BLaER1 (cell line): ENCODE measurements around the gene TERT.
"Not testable (repeated sequence)": the region's sequence is repeated elsewhere in the genome, so short reads cannot be mapped to it uniquely, and the experiment has no call there.

Source experiments
- H3K27ac ChIP-seq: shearing (Covaris generic); formaldehyde crosslinking; 2 replicates; pipeline ENCODE4 v1.8.1; 2022
- H3K27me3 ChIP-seq: shearing (Covaris generic); formaldehyde crosslinking; 2 replicates; pipeline ENCODE4 v1.8.1; 2022
- H3K36me3 ChIP-seq: shearing (Covaris generic); formaldehyde crosslinking; 2 replicates; pipeline ENCODE4 v1.8.1; 2022
- H3K4me1 ChIP-seq: shearing (Covaris generic); formaldehyde crosslinking; 2 replicates; pipeline ENCODE4 v1.8.1; 2022
- H3K4me2 ChIP-seq: shearing (Covaris generic); formaldehyde crosslinking; 2 replicates; pipeline ENCODE4 v1.8.1; 2022
- H3K4me3 ChIP-seq: shearing (Covaris generic); formaldehyde crosslinking; 2 replicates; pipeline ENCODE4 v1.8.1; 2022
- H3K9ac ChIP-seq: shearing (Covaris generic); formaldehyde crosslinking; 2 replicates; pipeline ENCODE4 v1.8.1; 2022
- H3K9me3 ChIP-seq: shearing (Covaris generic); formaldehyde crosslinking; 2 replicates; pipeline ENCODE4 v1.8.1; 2022
- H4K20me1 ChIP-seq: shearing (Covaris generic); formaldehyde crosslinking; 2 replicates; pipeline ENCODE4 v1.8.1; 2022
- Cebpa-rat ChIP-seq: shearing (Covaris generic); IDR thresholded peaks from 2 replicates; pipeline ENCODE4 v1.8.1; 2022

The TERT gene

DNA sequence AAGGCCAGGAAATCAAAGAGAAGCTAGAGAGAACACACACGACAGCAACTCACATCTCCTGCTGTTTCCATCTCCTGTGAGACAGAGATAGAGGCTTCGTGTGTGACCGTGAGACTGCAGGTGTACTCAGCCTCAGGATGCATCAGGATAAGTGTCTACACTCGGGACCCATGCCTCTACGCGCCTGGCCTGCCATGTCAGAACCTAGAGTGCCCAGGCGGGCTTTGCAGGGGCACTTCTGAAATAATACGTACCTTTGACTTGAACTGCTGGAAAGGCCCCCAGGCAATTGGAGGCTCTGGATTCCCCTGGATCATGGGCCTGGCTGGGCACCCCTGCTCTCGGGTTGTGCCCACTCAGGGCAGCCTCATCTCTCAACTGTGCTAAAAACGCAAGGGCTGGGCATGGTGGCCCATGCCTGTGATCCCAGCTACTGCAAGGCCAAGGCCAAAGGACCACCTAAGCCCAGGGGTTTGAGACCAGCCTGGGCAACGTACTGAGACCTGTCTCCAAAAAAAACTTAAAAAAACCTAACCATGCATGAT, 37.1 kb upstream of the TERT start:
- no peak for TF ChIP-seq Cebpa-rat
- Histone ChIP-seq H3K27ac (no peak overlapping the region), H3K36me3 (peaks cover 94% of the 10 kb centered on the region), H3K9me3 (no peaks in the 10 kb centered on the region), H4K20me1 (peaks cover 97% of the 10 kb centered on the region), H3K9ac (no peak overlapping the region), H3K4me2 (peak overlapping the region; percentile 65), H3K27me3 (no peaks in the 10 kb centered on the region), H3K4me3 (no peak overlapping the region), H3K4me1 (peaks cover 45% of the 10 kb centered on the region)

DNA sequence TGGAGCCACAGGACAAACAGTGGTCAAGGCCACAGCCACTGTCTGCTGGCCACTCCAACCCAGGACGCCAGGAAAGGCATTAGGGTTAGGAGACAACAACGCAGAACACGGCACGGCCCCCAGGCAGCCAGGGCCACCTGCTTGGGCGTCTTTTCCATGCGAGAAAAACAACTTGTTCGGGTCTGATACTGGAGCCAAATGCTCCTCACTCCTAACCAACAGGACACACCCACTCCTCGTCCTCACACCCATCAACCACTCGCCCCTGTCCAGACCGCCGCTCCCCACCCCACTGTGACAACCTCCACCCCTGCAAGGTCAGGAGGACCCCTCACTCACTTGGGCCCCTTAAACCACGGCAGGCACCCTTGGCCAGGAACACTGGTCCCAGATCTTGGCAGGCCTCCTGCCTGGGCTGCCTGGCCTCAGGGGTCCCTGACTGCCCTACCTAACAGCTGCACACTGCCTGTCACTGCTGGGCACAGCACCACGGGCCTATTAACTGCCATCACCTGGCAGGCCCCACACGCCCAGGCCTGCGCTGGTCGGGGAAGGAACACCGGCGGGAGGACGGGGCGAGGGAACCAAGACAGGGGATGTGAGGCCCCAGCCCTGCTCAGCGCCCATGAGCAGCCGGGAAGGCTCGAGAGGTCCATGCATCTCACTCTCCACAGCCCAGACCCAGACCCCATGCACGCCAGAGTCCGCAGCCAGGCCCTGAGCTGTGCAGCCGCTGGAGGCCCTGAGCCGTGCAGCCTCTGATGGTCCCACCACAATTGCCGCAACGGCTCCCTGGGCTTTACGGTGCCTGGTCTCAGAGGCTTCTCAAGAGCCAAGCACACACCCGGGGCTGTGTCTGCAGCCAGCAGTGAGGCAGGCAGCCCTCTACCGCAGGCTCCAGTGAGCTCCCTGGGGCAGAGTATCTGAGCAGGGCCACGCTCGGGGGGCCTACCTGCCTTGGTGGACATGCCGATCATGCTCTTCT, 36.3 kb upstream of the TERT start:
- Histone ChIP-seq H3K36me3 (peaks cover 94% of the 10 kb centered on the region), H3K4me3 (no peak overlapping the region), H3K9ac (no peak overlapping the region), H3K27me3 (no peaks in the 10 kb centered on the region), H3K27ac (no peak overlapping the region), H3K4me2 (peak overlapping the region; percentile 65), H4K20me1 (peaks cover 97% of the 10 kb centered on the region), H3K9me3 (no peaks in the 10 kb centered on the region), H3K4me1 (peaks cover 37% of the 10 kb centered on the region)
- TF ChIP-seq Cebpa-rat, result no peak

DNA sequence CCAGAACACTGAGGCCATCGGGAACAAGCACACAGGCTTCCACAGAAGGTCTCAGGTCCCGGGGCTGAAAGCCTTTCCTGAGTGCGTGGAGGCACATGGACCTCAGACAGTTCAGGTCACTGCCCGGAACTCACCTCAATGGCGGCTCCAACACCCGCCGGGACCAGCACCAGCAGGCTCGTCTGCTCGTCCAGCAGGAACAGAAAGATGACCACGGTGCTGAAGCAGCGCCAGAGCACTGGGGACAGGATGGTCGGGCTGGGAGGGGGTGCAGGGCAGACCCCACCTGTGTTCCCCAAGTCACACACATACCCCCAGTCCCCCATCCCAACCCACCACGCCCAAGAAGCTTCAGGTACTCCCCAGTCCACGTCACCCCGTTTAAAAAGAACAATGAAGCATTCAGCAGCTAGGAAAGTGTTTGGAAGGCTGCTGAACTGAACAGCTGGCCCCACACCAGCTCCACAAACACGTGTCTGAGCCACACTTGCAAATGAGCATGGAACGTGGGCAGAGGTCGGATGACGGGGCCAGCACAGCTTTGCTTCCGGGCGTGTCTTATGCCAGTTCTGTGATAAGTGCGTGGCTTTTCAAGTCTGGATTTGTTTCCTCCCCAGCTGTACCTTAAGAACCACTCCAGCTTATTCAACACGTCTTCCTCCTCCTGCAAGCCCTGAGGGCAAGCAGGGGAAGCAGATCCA, 35.4 kb upstream of the TERT start:
- Histone ChIP-seq H3K9me3 (no peaks in the 10 kb centered on the region), H3K4me3 (no peak overlapping the region), H4K20me1 (peaks cover 97% of the 10 kb centered on the region), H3K36me3 (peaks cover 95% of the 10 kb centered on the region), H3K27ac (no peak overlapping the region), H3K9ac (no peak overlapping the region), H3K27me3 (no peaks in the 10 kb centered on the region), H3K4me1 (peaks cover 31% of the 10 kb centered on the region), H3K4me2 (no peak overlapping the region)
- no peak for TF ChIP-seq Cebpa-rat

DNA sequence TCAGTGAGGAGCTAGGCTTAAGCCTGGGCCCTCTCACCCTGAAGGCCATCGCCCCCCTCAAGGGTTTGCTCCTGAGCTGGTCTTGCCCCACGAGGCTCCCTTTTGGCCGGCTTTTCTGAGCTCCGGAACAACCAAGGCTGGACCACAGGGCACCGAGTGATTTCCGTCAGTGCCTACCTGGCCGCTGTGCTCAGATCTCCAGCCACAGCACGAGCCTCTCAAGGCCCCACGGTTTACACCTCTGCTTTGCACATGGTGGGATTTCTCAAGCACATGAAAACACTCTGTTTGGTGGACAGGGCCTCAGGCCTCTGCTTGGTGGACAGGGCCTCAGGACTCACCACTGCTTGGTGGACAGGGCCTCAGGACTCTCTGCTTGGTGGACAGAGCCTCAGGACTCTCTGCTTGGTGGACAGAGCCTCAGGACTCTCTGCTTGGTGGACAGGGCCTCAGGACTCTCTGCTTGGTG, 34.3 kb upstream of the TERT start:
- Histone ChIP-seq H4K20me1 (peaks cover 92% of the 10 kb centered on the region), H3K27me3 (no peaks in the 10 kb centered on the region), H3K9ac (no peak overlapping the region), H3K36me3 (peaks cover 95% of the 10 kb centered on the region), H3K4me2 (no peak overlapping the region), H3K4me1 (peaks cover 37% of the 10 kb centered on the region), H3K4me3 (no peak overlapping the region), H3K9me3 (no peaks in the 10 kb centered on the region), H3K27ac (0 out of 2 replicates have a peak overlapping the region, but pooled peaks have one; percentile 6)
- TF ChIP-seq Cebpa-rat, result no peak

DNA sequence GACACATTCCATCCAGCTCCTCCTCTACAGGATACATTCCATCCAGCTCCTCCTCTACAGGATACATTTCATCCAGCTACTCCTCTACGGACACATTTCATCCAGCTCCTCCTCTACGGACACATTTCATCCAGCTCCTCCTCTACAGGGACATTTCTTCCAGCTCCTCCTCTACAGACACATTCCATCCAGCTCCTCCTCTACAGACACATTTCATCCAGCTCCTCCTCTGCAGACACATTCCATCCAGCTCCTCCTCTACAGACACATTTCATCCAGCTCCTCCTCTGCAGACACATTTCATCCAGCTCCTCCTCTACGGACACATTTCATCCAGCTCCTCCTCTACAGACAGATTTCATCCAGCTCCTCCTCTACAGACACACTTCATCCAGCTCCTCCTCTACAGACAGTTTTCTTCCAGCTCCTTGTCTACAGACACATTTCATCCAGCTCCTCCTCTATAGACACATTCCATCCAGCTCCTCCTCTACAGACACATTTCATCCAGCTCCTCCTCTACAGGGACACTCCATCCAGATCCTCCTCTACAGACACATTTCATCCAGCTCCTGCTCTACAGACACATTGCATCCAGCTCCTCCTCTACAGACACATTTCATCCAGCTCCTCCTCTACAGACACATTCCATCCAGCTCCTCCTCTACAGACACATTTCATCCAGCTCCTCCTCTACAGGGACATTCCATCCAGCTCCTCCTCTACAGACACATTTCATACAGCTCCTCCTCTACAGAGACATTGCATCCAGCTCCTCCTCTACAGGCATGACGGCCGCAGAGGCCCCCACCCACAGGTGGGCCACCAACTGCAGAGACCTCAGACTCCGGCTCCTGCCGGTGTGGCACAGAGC, 33.6 kb upstream of the TERT start:
- Histone ChIP-seq H3K36me3 (peaks cover 95% of the 10 kb centered on the region), H4K20me1 (peaks cover 86% of the 10 kb centered on the region)
- H3K4me2 ChIP-seq, result not testable (repeated sequence)

DNA sequence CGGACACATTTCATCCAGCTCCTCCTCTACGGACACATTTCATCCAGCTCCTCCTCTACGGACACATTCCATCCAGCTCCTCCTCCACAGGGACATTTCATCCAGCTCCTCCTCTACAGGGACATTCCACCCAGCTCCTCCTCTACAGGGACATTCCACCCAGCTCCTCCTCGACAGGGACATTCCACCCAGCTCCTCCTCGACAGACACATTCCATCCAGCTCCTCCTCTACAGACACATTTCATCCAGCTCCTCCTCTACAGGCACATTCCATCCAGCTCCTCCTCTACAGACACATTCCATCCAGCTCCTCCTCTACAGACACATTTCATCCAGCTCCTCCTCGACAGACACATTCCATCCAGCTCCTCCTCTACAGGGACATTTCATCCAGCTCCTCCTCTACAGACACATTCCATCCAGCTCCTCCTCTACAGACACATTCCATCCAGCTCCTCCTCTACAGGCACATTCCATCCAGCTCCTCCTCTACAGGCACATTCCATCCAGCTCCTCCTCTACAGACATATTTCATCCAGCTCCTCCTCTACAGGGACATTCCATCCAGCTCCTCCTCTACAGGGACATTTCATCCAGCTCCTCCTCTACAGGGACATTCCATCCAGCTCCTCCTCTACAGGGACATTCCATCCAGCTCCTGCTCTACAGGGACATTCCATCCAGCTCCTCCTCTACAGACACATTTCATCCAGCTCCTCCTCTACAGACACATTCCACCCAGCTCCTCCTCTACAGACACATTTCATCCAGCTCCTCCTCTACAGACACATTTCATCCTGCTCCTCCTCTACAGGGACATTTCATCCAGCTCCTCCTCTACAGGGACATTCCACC, 32.3 kb upstream of the TERT start:
- Histone ChIP-seq H3K36me3 (peaks cover 94% of the 10 kb centered on the region), H3K4me1 (peaks cover 50% of the 10 kb centered on the region), H4K20me1 (peaks cover 78% of the 10 kb centered on the region)
- H3K4me3 ChIP-seq, H3K4me2 ChIP-seq, H3K9ac ChIP-seq, H3K27ac ChIP-seq, H3K27me3 ChIP-seq, H3K9me3 ChIP-seq: not testable (repeated sequence)

More for the DNA sequence above, 33.6 kb upstream of the TERT start:
- H3K4me1 ChIP-seq, result peaks cover 44% of the 10 kb centered on the region
- H3K27ac ChIP-seq, result 0 out of 2 replicates have a peak overlapping the region, but pooled peaks have one; percentile 6
- not testable (repeated sequence) for H3K9me3 ChIP-seq, H3K9ac ChIP-seq, H3K27me3 ChIP-seq, H3K4me3 ChIP-seq

DNA sequence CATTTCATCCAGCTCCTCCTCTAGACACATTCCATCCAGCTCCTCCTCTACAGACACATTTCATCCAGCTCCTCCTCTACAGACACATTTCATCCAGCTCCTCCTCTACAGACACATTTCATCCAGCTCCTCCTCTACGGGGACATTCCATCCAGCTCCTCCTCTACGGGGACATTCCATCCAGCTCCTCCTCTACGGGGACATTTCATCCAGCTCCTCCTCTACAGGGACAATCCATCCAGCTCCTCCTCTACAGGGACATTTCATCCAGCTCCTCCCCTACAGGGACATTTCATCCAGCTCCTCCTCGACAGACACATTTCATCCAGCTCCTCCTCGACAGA, 31.6 kb upstream of the TERT start:
- H3K9ac ChIP-seq, H3K9me3 ChIP-seq, H3K4me2 ChIP-seq, H3K4me3 ChIP-seq, H3K27ac ChIP-seq, H3K27me3 ChIP-seq: not testable (repeated sequence)
- H3K4me1 ChIP-seq, result peaks cover 50% of the 10 kb centered on the region
- peaks cover 94% of the 10 kb centered on the region for H3K36me3 ChIP-seq
- H4K20me1 ChIP-seq, result peaks cover 72% of the 10 kb centered on the region

DNA sequence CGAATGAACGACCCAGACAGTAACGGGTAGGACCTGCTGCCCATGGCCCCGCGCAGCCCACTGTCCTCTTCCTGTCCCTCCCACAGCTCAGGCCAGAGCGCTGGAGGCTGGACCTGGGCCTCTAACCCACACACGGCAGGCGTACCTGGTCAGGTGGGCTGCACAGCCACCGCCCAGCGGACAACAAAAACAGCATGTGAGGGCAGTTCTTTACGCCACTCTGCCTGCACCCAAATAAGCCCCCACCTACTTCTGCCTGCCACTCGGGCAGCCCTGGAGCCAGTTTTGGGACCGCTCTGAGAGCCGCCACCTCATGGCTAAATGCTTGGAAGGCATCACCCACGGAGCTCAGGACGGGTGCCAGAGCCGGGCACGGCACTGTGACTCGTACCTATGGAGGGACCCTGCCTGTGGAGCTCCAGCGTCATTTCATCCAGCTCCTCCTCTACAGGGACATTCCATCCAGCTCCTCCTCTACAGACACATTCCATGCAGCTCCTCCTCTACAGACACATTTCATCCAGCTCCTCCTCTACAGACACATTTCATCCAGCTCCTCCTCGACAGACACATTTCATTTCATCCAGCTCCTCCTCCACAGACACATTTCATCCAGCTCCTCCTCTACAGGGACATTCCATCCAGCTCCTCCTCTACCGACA, 31.1 kb upstream of the TERT start:
- Histone ChIP-seq H3K27me3 (no peaks in the 10 kb centered on the region), H3K4me3 (no peak overlapping the region), H3K27ac (no peak overlapping the region), H3K9ac (no peak overlapping the region), H3K4me1 (peaks cover 50% of the 10 kb centered on the region), H3K36me3 (peaks cover 94% of the 10 kb centered on the region), H3K9me3 (no peaks in the 10 kb centered on the region), H3K4me2 (no peak overlapping the region), H4K20me1 (peaks cover 67% of the 10 kb centered on the region)
- no peak for TF ChIP-seq Cebpa-rat
